Measurements from ENCODE around the gene DTX1. TPM values are rescaled to one million over a fixed set of nuclear protein-coding genes. Genes with fewer than 3 reads are reported as not detected.

The DTX1 gene
- total RNA-seq, 1 donor from 2014 or later = 62.8 TPM

GRCh38 chr12:113120670-113121370 lies 64.3 kb downstream of the DTX1 start:
- Mint-ChIP-seq H3K9me3 (ENCODE audit: unreplicated experiment) (no peaks in the 10 kb centered on the region), H3K36me3 (ENCODE audit: low read depth, unreplicated experiment) (no peaks in the 10 kb centered on the region), H3K27me3 (ENCODE audit: unreplicated experiment) (peaks cover 1% of the 10 kb centered on the region), H3K4me1 (ENCODE audit: unreplicated experiment) (no peaks in the 10 kb centered on the region), H3K27ac (ENCODE audit: unreplicated experiment) (no peak overlapping the region), H3K4me3 (ENCODE audit: unreplicated experiment) (no peak overlapping the region)
- TF ChIP-seq CTCF (IDR thresholded peaks at IDR 0.05; ENCODE audit: unreplicated experiment) = no peak
- DNase-seq (ENCODE audit: low spot score) = no peak

- Mint-ChIP-seq H3K4me1 (ENCODE audit: unreplicated experiment) (no peaks in the 10 kb centered on the region), H3K36me3 (ENCODE audit: low read depth, unreplicated experiment) (no peaks in the 10 kb centered on the region), H3K27me3 (ENCODE audit: unreplicated experiment) (peaks cover 9% of the 10 kb centered on the region), H3K27ac (ENCODE audit: unreplicated experiment) (no peak overlapping the region), H3K9me3 (ENCODE audit: unreplicated experiment) (no peaks in the 10 kb centered on the region), H3K4me3 (ENCODE audit: unreplicated experiment) (no peak overlapping the region)
- DNase-seq (ENCODE audit: low spot score) = no peak
- TF ChIP-seq CTCF (IDR thresholded peaks at IDR 0.05; ENCODE audit: unreplicated experiment) = no peak
Measured at GRCh38 chr12:113127791-113128199, 71.3 kb downstream of the DTX1 start.

- no peak overlapping the region for H3K27ac Mint-ChIP-seq (ENCODE audit: unreplicated experiment)
- no peaks in the 10 kb centered on the region for H3K36me3 Mint-ChIP-seq (ENCODE audit: low read depth, unreplicated experiment)
- H3K27me3 Mint-ChIP-seq (ENCODE audit: unreplicated experiment) = peaks cover 11% of the 10 kb centered on the region
- no peaks in the 10 kb centered on the region for H3K4me1 Mint-ChIP-seq (ENCODE audit: unreplicated experiment)
- no peak for TF ChIP-seq CTCF (IDR thresholded peaks at IDR 0.05; ENCODE audit: unreplicated experiment)
- no peak for DNase-seq (ENCODE audit: low spot score)
- no peak overlapping the region for H3K4me3 Mint-ChIP-seq (ENCODE audit: unreplicated experiment)
- H3K9me3 Mint-ChIP-seq (ENCODE audit: unreplicated experiment) = no peaks in the 10 kb centered on the region
Measured at GRCh38 chr12:113128802-113129663, 72.5 kb downstream of the DTX1 start.

- no peak for DNase-seq (ENCODE audit: low spot score)
- H3K27me3 Mint-ChIP-seq (ENCODE audit: unreplicated experiment) = peaks cover 11% of the 10 kb centered on the region
- H3K9me3 Mint-ChIP-seq (ENCODE audit: unreplicated experiment) = no peaks in the 10 kb centered on the region
- no peak overlapping the region for H3K27ac Mint-ChIP-seq (ENCODE audit: unreplicated experiment)
- no peaks in the 10 kb centered on the region for H3K4me1 Mint-ChIP-seq (ENCODE audit: unreplicated experiment)
- no peak for TF ChIP-seq CTCF (IDR thresholded peaks at IDR 0.05; ENCODE audit: unreplicated experiment)
- no peaks in the 10 kb centered on the region for H3K36me3 Mint-ChIP-seq (ENCODE audit: low read depth, unreplicated experiment)
- H3K4me3 Mint-ChIP-seq (ENCODE audit: unreplicated experiment) = no peak overlapping the region
Measured at GRCh38 chr12:113129664-113130456, 73.3 kb downstream of the DTX1 start.
